Gastrocnemius medialis (tissue), 4 donors: ENCODE results near the gene ERCC2. TPM values are rescaled to one million over a fixed set of nuclear protein-coding genes. Genes with fewer than 3 reads are reported as not detected.
"Not testable (repeated sequence)": the region's sequence is repeated elsewhere in the genome, so short reads cannot be mapped to it uniquely, and the experiment has no call there.

Experiments
- ATAC-seq, 2 donors: fragments of 150-250 bp; one replicate each; pipeline ENCODE4 v1.9.1; 2016
- DNase-seq, 2 donors: peaks; one replicate each; pipeline ENCODE4 v3.0.0-alpha.2; 2019
- H3K27ac ChIP-seq, 4 donors: fragments of 200-600 bp; sonication (generic); 1 replicate in 1 of 4; 2 replicates in 3 of 4; pipeline ENCODE4 v1.5.1; 2016 to 2018; ENCODE audit warnings: mild to moderate bottlenecking in 2 of 4, moderate library complexity in 1 of 4
- H3K27me3 ChIP-seq, 3 donors: fragments of 200-600 bp; sonication (generic) in 2 of 3; 1 replicate in 1 of 3; 2 replicates in 2 of 3; pipeline versions ENCODE4 v1.5.1 to v1.6.0; 2016 to 2019; ENCODE audit warnings: mild to moderate bottlenecking in 1 of 3, moderate library complexity in 1 of 3
- H3K36me3 ChIP-seq, 2 donors: fragments of 200-600 bp; sonication (generic) in 1 of 2; one replicate each; pipeline ENCODE4 v1.5.1; 2017 to 2018
- H3K4me1 ChIP-seq, 2 donors: fragments of 200-600 bp; sonication (generic) in 1 of 2; one replicate each; pipeline ENCODE4 v1.5.1; 2016 to 2017; ENCODE audit warnings: mild to moderate bottlenecking in 2 of 2
- H3K4me3 ChIP-seq, 4 donors: fragments of 200-600 bp; sonication (generic) in 3 of 4; 1 replicate in 1 of 4; 2 replicates in 3 of 4; pipeline ENCODE4 v1.5.1; 2016 to 2019; ENCODE audit warnings: mild to moderate bottlenecking in 2 of 4
- H3K9me3 ChIP-seq, 3 donors: fragments of 200-600 bp; sonication (generic) in 2 of 3; 1 replicate in 1 of 3; 2 replicates in 2 of 3; pipeline ENCODE4 v1.5.1; 2016 to 2019
- POLR2A ChIP-seq, 2 donors: fragments of 450-650 bp; IDR thresholded peaks; one replicate each; pipeline ENCODE4 v1.6.1; 2017; ENCODE audit warnings: antibody characterized with exemption in 2 of 2, mild to moderate bottlenecking in 2 of 2, moderate library complexity in 2 of 2
- in situ Hi-C, 4 donors: fragments of 200-750 bp; cut with MboI; loops; one replicate each; pipeline versions ENCODE4 v1.15.0 to v1.8.0; 2017; ENCODE audit warnings: low sequenced_read_pairs in 4 of 4
- intact Hi-C: fragments of 100-400 bp; cut with DNase I; formaldehyde crosslinking; loops from one replicate; pipeline ENCODE4 v1.15.1; 2023; ENCODE audit warnings: low total_unique reads
- total RNA-seq, 4 donors: library from RNA; depleted of rRNA; stranded (reverse); fragments of >200 nt; gene quantifications; one replicate each; pipeline versions ENCODE4 v1.1.0 to v1.2.3, GENCODE V29; 2016
- TF ChIP-seq, protein P1 (sequence below), 5 experiments: fragments of 450-650 bp in 3 of 5; fragments of 200-600 bp in 2 of 5; sonication (generic) in 2 of 5; IDR thresholded peaks in 4 of 5; conservative IDR thresholded peaks in 1 of 5; 1 replicate in 4 of 5; 2 replicates in 1 of 5; pipeline ENCODE4 v1.5.1; 2016 to 2019; ENCODE audit warnings: antibody characterized with exemption in 5 of 5, mild to moderate bottlenecking in 3 of 5, moderate library complexity in 3 of 5

The ERCC2 gene
- total RNA-seq, 4 donors from 2014 or later, result 4.8 to 8.9 (median 7.2) TPM

DNA sequence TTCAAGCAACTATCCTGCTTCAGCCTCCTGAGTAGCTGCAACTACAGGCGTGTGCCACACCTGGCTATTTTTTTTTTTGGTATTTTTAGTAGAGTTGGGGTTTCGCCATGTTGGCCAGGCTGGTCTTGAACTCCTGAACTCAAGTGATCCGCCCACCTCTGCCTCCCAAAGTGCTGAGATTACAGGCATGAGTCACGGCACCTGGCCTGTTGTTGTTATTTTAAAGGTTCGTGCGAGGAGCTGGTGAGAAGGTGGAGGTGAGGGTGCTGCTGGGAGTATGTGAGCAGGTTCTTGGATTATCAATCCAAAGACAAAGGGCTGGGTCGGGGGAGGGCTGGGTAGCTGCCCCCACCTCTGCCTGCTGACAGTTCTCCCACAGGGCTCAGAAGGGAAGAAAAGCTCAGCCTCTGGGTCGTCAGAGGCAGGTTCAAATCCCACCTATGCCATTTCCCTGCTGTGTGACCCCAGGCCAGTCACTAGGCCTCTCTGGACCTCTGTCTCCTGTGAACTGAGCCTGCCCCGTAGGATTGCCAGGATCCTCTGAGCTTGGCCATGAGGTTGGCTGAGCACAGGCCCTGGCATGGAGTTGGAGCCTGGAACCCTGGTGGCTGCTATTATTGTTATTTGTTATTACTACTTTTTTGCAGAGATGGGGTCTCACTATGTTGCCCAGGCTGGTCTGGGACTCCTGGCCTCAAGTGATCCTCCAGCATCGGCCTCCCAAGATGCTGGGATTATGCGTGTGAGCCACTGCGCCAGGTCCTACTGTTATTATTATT is 49.2 kb downstream of the ERCC2 start:
- Histone ChIP-seq H3K27ac (peak overlapping the region; percentile 97 to 100 (median 100)), H3K4me3 (peak overlapping the region in 2 of 4 donors; percentile 62 to 76), H3K4me1 (peaks cover 43 to 70% of the 10 kb centered on the region in 2 donors), H3K9me3 (no peaks in the 10 kb centered on the region), H3K36me3 (peaks cover 0 to 21% of the 10 kb centered on the region in 2 donors), H3K27me3 (no peaks in the 10 kb centered on the region)
- no peak for TF ChIP-seq POLR2A (IDR thresholded peaks at IDR 0.05)
- DNase-seq, result peak in 1 of 2 donors; percentile 81
- intact Hi-C loops, result loop anchor here (10.0 kb wide), 3 partner anchors 174 to 464 kb away; partner anchors contain the start of genes DMPK, PPM1N, PPP1R37 and RTN2
- in situ Hi-C loops, result no loop called here
- no peak for ATAC-seq

DNA sequence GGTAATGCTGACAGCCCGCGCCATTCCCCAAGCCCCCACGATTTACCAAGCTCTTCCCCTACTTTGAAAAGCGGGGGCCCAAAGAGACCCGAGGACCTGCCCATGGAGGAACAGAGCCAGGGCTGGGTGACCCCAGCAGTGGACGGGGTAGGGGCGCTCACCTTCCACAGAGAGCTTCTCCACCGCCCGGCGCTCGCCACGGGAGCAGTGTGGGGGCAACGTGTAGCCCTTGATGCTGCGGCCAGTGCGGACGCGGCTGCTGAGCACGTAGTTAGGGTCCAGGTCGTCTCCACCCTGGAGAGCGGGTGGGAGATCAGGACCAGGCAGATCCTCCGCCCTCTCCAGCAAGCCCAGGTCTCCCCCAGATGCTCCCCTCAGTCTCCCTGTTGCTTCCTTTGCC is 55.1 kb downstream of the ERCC2 start:
- DNase-seq (no peak), ATAC-seq (no peak)
- H3K4me3 ChIP-seq, result no peak overlapping the region
- H3K9me3 ChIP-seq, result no peaks in the 10 kb centered on the region
- in situ Hi-C loops, result no loop called here
- TF ChIP-seq, protein P1, sequence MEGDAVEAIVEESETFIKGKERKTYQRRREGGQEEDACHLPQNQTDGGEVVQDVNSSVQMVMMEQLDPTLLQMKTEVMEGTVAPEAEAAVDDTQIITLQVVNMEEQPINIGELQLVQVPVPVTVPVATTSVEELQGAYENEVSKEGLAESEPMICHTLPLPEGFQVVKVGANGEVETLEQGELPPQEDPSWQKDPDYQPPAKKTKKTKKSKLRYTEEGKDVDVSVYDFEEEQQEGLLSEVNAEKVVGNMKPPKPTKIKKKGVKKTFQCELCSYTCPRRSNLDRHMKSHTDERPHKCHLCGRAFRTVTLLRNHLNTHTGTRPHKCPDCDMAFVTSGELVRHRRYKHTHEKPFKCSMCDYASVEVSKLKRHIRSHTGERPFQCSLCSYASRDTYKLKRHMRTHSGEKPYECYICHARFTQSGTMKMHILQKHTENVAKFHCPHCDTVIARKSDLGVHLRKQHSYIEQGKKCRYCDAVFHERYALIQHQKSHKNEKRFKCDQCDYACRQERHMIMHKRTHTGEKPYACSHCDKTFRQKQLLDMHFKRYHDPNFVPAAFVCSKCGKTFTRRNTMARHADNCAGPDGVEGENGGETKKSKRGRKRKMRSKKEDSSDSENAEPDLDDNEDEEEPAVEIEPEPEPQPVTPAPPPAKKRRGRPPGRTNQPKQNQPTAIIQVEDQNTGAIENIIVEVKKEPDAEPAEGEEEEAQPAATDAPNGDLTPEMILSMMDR (IDR thresholded peaks at IDR 0.05 in 4 of 5, conservative IDR thresholded peaks at IDR 0.05 in 1 of 5), result no peak
- TF ChIP-seq POLR2A (IDR thresholded peaks at IDR 0.05), result no peak
- peaks cover 0 to 26% of the 10 kb centered on the region in 2 donors for H3K36me3 ChIP-seq
- intact Hi-C loops, result no loop called here
- H3K27ac ChIP-seq, result peak overlapping the region; percentile 97 to 100 (median 100)
- no peaks in the 10 kb centered on the region for H3K27me3 ChIP-seq
- H3K4me1 ChIP-seq, result peaks cover 29 to 50% of the 10 kb centered on the region in 2 donors

DNA sequence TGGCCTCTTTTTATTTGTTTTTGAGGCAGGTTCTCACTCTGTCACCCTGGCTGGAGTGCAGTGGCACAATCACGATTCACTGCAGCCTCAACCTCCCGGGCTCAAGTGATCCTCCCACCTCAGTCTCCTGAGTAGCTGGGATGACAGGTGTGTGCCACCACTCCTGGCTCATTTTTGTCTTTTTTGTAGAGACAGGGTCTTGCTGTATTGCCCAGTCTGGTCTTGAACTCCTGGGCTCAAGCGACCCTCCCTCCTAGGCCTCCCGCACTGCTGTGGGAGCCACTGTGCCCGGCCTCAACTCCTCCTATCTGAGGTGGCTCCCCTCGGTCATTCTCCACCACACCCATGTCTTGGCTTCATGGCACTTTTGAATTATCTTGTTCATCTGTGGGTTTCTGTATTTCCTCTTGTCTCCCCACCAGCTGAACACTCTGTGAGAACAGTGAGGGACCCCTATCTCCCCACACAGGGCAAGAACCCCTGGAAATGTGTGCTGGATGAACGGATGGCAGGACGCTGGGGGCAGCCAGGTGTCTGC is 55.6 kb downstream of the ERCC2 start:
- DNase-seq (no peak), ATAC-seq (no peak)
- no peaks in the 10 kb centered on the region for H3K27me3 ChIP-seq
- no peak overlapping the region for H3K4me3 ChIP-seq
- intact Hi-C loops (no loop called here), in situ Hi-C loops (no loop called here)
- H3K27ac ChIP-seq, result peak overlapping the region; percentile 97 to 100 (median 100)
- no peak for TF ChIP-seq POLR2A (IDR thresholded peaks at IDR 0.05)
- TF ChIP-seq, protein P1 (IDR thresholded peaks at IDR 0.05 in 4 of 5, conservative IDR thresholded peaks at IDR 0.05 in 1 of 5), result no peak
- H3K4me1 ChIP-seq, result peaks cover 29 to 45% of the 10 kb centered on the region in 2 donors
- peaks cover 0 to 26% of the 10 kb centered on the region in 2 donors for H3K36me3 ChIP-seq
- H3K9me3 ChIP-seq, result no peaks in the 10 kb centered on the region

DNA sequence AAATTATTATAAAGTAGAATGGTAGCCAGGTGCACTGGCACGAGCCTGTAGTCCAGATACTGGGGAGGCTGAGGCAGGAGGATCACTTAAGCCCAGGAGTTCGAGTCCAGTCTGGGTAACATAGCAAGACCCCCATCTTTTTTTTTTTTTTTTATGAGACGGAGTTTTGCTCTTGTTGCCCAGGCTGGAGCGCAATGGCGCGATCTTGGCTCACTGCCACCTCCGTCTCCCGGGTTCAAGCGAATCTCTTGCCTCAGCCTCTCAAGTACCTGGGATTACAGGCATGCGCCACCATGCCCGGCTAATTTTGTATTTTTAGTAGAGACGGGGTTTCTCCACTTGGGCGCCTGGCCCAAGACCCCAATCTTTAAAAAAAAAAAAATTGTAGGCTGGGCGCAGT is 58.1 kb downstream of the ERCC2 start:
- H3K36me3 ChIP-seq, H3K27me3 ChIP-seq, H3K4me3 ChIP-seq, ATAC-seq, intact Hi-C loops, H3K9me3 ChIP-seq, in situ Hi-C loops: not testable (repeated sequence)
- H3K27ac ChIP-seq, result peak overlapping the region; percentile 97 to 100 (median 100)
- DNase-seq, result peak in 1 of 2 donors; percentile 57
- peaks cover 19 to 32% of the 10 kb centered on the region in 2 donors for H3K4me1 ChIP-seq

DNA sequence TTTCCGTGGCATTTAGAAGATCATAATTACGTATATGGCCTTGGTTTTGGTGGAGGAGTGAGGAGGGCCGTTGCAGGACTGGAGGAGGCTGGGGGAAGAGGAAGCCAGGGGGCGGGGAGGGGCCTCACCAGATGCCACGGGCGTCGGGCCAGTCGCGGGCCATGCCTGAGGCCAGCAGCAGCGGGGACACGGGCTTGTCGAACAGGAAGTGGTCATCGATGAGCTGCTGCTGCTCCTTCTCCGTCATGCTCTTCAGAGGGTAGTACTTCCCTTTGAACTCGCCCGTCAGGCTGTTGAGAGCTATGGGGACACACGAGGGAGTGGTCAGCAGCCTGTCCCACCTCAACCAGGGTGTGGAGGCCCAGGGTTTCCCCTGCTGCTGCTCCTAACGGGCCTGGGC is 58.8 kb downstream of the ERCC2 start:
- Histone ChIP-seq H3K27ac (peak overlapping the region; percentile 97 to 100 (median 100)), H3K36me3 (peaks cover 0 to 14% of the 10 kb centered on the region in 2 donors), H3K27me3 (no peaks in the 10 kb centered on the region), H3K4me1 (peaks cover 19 to 28% of the 10 kb centered on the region in 2 donors), H3K9me3 (no peaks in the 10 kb centered on the region), H3K4me3 (no peak overlapping the region)
- intact Hi-C loops, result no loop called here
- TF ChIP-seq, protein P1 (IDR thresholded peaks at IDR 0.05 in 4 of 5, conservative IDR thresholded peaks at IDR 0.05 in 1 of 5), result no peak
- TF ChIP-seq POLR2A (IDR thresholded peaks at IDR 0.05), result no peak
- peak in 1 of 2 donors; percentile 66 for DNase-seq
- peak in 1 of 2 donors; percentile 4 for ATAC-seq
- in situ Hi-C loops, result no loop called here

DNA sequence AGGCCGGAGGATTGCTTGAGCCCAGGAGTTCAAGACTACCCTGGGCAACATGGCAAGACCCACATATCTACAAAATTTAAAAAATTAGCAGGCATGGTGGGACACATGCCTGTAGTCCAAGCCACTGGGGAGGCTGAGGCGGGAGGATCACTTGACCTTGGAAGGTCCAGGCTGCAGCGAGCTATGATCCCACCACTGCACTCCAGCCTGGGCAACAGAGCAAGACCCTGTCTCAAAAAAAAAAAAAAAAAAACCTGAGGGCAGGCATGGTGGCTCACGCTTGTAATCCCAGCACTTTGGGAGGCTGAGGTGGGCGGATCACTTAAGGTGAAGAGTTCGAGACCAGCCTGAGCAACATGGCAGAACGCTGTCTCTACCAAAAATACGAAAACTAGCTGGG is 61.1 kb downstream of the ERCC2 start:
- ATAC-seq, H3K9me3 ChIP-seq, in situ Hi-C loops, DNase-seq, H3K27me3 ChIP-seq, H3K4me3 ChIP-seq: not testable (repeated sequence)
- Histone ChIP-seq H3K4me1 (peaks cover 30 to 36% of the 10 kb centered on the region in 2 donors), H3K36me3 (peaks cover 0 to 11% of the 10 kb centered on the region in 2 donors), H3K27ac (peak overlapping the region; percentile 97 to 100 (median 100))
- intact Hi-C loops, result loop anchor here (5.0 kb wide), 1 partner anchor 113 kb away; the partner anchor contains the start of gene ERCC1
